ENCODE results near the gene CPNE4.

CPNE4 gene

DNA sequence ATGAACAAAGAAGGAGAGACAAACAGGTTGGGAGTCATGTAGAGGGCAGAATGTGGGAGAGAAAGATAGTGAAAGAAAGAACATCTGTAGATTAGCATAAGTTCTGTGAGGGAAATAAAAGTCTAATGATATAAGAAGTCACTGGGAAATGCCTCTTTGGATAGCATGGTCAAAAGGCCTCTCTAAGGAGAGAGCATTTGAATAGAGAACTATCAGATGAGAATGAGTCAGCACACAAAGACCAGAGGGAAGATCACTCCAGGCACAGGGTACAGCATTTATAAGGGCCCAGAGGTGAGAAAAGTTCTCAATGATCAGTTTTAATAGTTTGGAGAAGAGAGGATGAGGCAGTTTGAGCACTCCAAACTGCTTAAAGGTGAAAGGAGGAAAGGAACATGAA, 7.9 kb upstream of the CPNE4 start:
- H3K36me3 ChIP-seq (ENCODE audit: control insufficient read depth, low read length), result no peaks in the 10 kb centered on the region
- H3F3A ChIP-seq (ENCODE audit: control insufficient read depth, insufficient read depth), result no peaks in the 10 kb centered on the region
- no peaks in the 10 kb centered on the region for H3K9me2 ChIP-seq (replicated peaks; ENCODE audit: control insufficient read depth, low read length)
- H3K4me1 ChIP-seq (ENCODE audit: control insufficient read depth, low read length), result no peaks in the 10 kb centered on the region
- H4K20me1 ChIP-seq (ENCODE audit: control insufficient read depth, insufficient read depth, low read depth, low read length), result no peaks in the 10 kb centered on the region
- H3K4me2 ChIP-seq (ENCODE audit: low read length), result no peak overlapping the region
- H3K79me2 ChIP-seq (ENCODE audit: control insufficient read depth, low read length), result no peaks in the 10 kb centered on the region
- no peak overlapping the region for H3K4me3 ChIP-seq (ENCODE audit: low read length)
- no peak overlapping the region for H3K27ac ChIP-seq (ENCODE audit: low read depth, low read length)
- H3K9me3 ChIP-seq (ENCODE audit: control insufficient read depth, insufficient read depth, low read length), result no peaks in the 10 kb centered on the region
- TF ChIP-seq CTCF (IDR thresholded peaks at IDR 0.05; ENCODE audit: low read depth, low read length, poor library complexity, severe bottlenecking) (no peak), EZH2phosphoT487 (IDR thresholded peaks at IDR 0.05; ENCODE audit: borderline replicate concordance, low read length) (no peak)
- 0 out of 2 replicates have a peak, but pooled peaks cover 3% of the 10 kb centered on the region for H3K27me3 ChIP-seq (ENCODE audit: control insufficient read depth, low read length)

- Histone ChIP-seq H3K27ac (ENCODE audit: low read depth, low read length) (no peak overlapping the region), H4K20me1 (ENCODE audit: control insufficient read depth, insufficient read depth, low read depth, low read length) (no peaks in the 10 kb centered on the region), H3K4me1 (ENCODE audit: control insufficient read depth, low read length) (no peaks in the 10 kb centered on the region), H3F3A (ENCODE audit: control insufficient read depth, insufficient read depth) (no peaks in the 10 kb centered on the region), H3K27me3 (ENCODE audit: control insufficient read depth, low read length) (0 out of 2 replicates have a peak, but pooled peaks cover 3% of the 10 kb centered on the region), H3K4me2 (ENCODE audit: low read length) (no peak overlapping the region), H3K36me3 (ENCODE audit: control insufficient read depth, low read length) (no peaks in the 10 kb centered on the region), H3K4me3 (ENCODE audit: low read length) (no peak overlapping the region), H3K79me2 (ENCODE audit: control insufficient read depth, low read length) (no peaks in the 10 kb centered on the region), H3K9me2 (replicated peaks; ENCODE audit: control insufficient read depth, low read length) (no peaks in the 10 kb centered on the region), H3K9me3 (ENCODE audit: control insufficient read depth, insufficient read depth, low read length) (no peaks in the 10 kb centered on the region)
- TF ChIP-seq CTCF (IDR thresholded peaks at IDR 0.05; ENCODE audit: low read depth, low read length, poor library complexity, severe bottlenecking) (peak; percentile 59), EZH2phosphoT487 (IDR thresholded peaks at IDR 0.05; ENCODE audit: borderline replicate concordance, low read length) (no peak)
Observed at GRCh38 chr3:132038198-132038825, 3.5 kb upstream of the CPNE4 start.

DNA sequence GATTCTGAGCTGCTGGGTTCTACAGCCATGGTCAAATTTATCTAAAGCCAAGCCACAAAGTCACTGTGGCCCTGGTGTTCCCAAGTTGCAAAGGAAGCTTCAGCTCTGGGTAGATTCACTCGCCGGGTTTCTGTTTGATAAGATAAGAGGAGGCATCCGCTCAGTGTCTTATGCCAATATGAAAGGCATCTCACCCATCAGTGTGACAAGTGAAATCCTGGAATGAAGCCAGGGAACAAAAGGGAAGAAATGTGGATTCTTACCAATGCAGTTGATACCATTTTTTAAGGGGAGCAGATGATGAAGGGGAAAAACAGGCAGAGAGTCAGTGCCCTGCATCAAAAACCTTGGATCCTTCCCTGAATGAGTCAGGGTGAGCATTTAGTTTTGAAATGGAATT, 2.8 kb upstream of the CPNE4 start:
- no peak for TF ChIP-seq EZH2phosphoT487 (IDR thresholded peaks at IDR 0.05; ENCODE audit: borderline replicate concordance, low read length)
- TF ChIP-seq CTCF (IDR thresholded peaks at IDR 0.05; ENCODE audit: low read depth, low read length, poor library complexity, severe bottlenecking), result no peak
- no peak overlapping the region for H3K27ac ChIP-seq (ENCODE audit: low read depth, low read length)
- no peaks in the 10 kb centered on the region for H3K36me3 ChIP-seq (ENCODE audit: control insufficient read depth, low read length)
- no peaks in the 10 kb centered on the region for H3K9me3 ChIP-seq (ENCODE audit: control insufficient read depth, insufficient read depth, low read length)
- no peak overlapping the region for H3K4me2 ChIP-seq (ENCODE audit: low read length)
- H3K4me3 ChIP-seq (ENCODE audit: low read length), result no peak overlapping the region
- no peaks in the 10 kb centered on the region for H3K4me1 ChIP-seq (ENCODE audit: control insufficient read depth, low read length)
- H3F3A ChIP-seq (ENCODE audit: control insufficient read depth, insufficient read depth), result no peaks in the 10 kb centered on the region
- H3K9me2 ChIP-seq (replicated peaks; ENCODE audit: control insufficient read depth, low read length), result no peaks in the 10 kb centered on the region
- H3K79me2 ChIP-seq (ENCODE audit: control insufficient read depth, low read length), result no peaks in the 10 kb centered on the region
- H4K20me1 ChIP-seq (ENCODE audit: control insufficient read depth, insufficient read depth, low read depth, low read length), result no peaks in the 10 kb centered on the region
- peaks cover 3% of the 10 kb centered on the region; the same call in 1 of the 2 replicates for H3K27me3 ChIP-seq (ENCODE audit: control insufficient read depth, low read length)

Measured in DOHH2 (cell line).